ENCODE data around the gene IFFO2.

Gene IFFO2

DNA sequence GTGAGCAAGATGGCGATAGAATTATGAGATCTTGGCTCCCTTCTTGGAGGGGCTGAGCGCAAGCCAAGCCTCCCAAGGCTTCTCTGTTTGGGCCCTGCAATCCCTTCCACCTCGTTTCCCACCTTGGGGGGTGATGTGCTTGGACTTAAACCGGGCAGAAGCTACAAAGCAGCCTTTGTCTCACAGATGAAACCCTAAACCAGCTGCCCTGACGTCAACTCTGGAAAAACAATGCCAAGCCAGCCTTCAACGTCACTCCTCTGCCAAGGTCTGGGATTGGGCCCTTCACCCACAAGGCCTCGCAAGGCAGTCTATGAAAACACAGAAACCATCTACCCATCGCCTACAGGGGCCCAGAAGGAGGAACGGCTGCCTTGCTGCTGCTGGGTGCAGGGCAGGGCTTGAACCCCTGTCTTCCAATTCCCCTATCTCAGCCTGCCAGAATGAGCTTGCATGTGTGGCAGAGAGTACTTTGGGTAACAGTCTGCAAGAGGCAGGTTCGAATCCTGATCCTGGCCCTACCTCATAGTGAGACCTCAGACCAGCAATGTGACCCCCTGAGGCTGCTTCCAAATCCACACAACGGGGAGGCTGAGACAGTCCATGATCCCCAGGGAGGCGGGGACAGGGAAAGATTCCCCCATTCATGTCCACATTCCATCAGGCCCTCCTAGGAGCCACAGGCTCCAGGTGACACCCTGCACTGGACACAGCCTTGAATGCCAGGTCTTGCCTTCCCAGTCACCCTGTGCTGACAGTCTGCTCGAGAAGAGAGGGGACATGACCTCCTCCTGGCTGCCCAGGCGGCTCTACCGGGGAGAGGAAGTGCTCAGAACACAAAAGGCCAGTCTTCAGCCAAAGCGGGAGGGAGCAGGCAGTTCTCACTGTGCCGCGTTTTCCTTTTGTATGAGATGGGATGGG is 15.0 kb downstream of the IFFO2 start:
- H3K27ac ChIP-seq, result 0 out of 2 replicates have a peak overlapping the region, but pooled peaks have one; percentile 13
- TF ChIP-seq ZFX (IDR thresholded peaks at IDR 0.05; ENCODE audit: borderline replicate concordance), result no peak
- TF ChIP-seq, protein P1, sequence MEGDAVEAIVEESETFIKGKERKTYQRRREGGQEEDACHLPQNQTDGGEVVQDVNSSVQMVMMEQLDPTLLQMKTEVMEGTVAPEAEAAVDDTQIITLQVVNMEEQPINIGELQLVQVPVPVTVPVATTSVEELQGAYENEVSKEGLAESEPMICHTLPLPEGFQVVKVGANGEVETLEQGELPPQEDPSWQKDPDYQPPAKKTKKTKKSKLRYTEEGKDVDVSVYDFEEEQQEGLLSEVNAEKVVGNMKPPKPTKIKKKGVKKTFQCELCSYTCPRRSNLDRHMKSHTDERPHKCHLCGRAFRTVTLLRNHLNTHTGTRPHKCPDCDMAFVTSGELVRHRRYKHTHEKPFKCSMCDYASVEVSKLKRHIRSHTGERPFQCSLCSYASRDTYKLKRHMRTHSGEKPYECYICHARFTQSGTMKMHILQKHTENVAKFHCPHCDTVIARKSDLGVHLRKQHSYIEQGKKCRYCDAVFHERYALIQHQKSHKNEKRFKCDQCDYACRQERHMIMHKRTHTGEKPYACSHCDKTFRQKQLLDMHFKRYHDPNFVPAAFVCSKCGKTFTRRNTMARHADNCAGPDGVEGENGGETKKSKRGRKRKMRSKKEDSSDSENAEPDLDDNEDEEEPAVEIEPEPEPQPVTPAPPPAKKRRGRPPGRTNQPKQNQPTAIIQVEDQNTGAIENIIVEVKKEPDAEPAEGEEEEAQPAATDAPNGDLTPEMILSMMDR (IDR thresholded peaks at IDR 0.05), result no peak

DNA sequence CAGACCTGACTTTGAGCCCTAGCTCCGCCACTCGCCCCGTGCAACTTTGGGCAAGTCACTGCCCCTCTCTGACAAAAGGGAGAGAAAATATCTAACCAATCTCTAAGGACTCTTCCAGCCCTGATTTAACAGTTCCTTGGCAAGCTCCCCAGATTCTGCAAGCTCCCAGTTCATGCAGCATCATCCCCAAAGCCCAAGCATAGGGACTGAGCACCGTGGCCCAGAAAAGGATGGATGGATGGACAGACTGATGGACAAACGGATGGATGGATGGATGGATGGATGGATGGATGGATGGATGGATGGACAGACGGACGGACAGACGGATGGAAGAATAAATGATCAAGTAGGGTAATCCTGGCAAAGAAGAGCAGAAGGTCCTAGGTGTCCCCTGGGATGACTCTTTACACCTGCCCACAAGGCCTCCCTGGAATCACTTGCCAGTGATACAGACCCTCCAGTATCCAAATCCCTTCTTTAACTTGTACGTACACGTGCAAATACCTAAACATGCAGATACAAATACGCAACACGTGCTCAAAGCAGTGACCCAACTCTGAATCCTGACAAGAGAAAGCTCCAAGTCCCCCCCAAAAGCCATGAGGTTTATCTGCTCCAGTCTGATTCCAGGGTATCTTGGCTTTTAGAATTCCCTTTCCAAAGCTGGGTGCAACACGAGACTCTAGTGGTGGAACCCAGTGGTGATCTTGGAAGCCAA is 16.0 kb downstream of the IFFO2 start:
- H3K27ac ChIP-seq, result no peak overlapping the region
- TF ChIP-seq, protein P1 (IDR thresholded peaks at IDR 0.05), result no peak
- no peak for TF ChIP-seq ZFX (IDR thresholded peaks at IDR 0.05; ENCODE audit: borderline replicate concordance)

DNA sequence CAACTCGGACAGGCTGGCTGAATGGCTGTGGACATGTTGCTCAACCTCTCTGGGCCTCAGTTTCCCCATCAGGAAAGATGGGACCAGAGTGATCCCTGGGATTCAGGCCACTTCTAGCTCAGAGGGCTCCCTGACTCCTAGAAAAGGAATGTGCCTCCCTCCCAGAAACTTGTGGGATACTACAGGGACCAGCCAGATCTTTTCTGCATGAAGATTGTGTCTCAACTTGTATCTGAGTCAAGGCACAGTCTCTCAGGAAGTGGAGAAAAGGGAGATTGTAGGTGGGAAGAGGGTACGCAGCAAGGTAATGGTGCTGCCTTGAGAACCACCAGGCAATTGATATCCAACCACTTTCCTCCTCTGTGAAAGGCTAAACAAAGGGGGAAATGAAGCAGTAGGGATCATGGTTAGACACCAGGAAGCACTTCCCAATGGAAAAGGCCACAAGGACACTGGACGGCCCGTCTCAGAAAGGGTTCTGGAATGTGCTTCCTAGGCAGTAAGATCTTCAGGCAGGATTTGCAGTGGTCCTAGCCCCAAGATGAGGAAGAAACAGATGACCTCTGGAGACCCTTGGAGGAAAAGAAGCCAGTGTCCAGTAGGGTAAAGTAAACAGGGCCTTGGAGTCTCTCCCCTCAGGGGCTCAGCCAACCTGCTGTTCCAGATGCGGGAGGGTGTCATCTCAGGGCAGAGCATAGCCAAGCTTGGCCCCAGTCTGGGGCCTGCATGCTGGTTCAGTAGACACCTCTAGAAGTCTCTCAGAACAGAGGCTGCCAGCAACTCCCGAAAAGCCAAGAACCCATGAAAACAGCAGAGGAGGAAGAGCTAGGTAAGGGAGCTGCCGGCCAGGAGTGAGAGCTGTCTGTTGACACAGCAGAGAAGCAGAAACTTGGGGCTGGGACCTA is 16.8 kb downstream of the IFFO2 start:
- no peak overlapping the region for H3K27ac ChIP-seq
- no peak for TF ChIP-seq ZFX (IDR thresholded peaks at IDR 0.05; ENCODE audit: borderline replicate concordance)
- TF ChIP-seq, protein P1 (IDR thresholded peaks at IDR 0.05), result no peak

DNA sequence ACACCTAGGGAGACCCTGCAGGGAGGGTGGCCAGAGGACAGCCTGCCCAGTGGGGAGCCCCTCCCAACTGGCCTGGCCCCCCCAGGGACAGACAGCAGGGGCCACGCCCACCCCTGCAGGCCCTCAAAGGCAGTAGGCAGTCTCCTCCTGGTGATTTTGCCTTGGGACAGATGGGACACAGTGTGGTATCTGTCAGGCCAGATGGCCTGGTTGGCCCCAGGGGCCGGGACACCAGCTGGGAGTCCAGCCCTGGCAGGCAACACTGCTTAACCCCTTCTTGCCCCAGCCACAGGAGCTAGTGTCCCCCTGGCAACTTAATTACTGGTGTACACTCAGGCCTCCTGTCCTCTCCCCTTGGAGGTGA is 17.8 kb downstream of the IFFO2 start:
- TF ChIP-seq ZFX (IDR thresholded peaks at IDR 0.05; ENCODE audit: borderline replicate concordance), result no peak
- TF ChIP-seq, protein P1 (IDR thresholded peaks at IDR 0.05), result no peak

DNA sequence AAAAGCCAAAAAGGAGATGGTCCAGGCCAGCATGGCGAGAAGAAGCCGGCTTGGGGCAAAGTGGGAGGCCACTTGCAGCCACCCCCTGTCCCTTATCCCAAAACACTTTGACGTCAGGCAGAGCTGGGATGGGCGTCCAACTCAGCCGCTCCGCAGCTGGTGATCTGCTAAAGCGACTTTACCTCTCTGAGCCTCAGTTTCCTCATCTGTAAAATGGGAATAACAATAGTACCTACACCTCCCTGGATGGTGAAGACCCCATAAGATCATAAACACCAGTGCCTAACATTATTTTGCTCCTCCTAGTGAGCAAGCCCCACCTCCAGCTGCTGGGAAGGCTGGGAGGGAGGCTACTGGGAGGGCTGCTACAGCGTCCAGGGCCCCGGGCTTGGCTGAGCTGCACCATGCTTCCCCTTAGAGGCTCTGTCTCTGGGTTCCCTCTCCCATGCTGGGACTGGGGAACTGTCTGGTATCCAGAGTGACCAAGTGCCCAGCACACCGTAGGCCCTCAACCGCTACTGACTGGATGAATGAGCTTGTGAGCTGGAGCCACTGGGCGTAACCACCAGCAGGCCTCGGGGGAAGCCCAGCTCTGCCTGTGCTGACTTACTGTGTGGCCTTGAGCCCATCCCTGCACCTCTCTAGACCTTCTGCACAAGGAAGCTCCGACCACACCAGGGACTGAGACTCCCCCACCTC is 18.3 kb downstream of the IFFO2 start:
- no peak overlapping the region for H3K27ac ChIP-seq
- TF ChIP-seq, protein P1 (IDR thresholded peaks at IDR 0.05), result no peak
- no peak for TF ChIP-seq ZFX (IDR thresholded peaks at IDR 0.05; ENCODE audit: borderline replicate concordance)

More for the DNA sequence above, 17.8 kb downstream of the IFFO2 start:
- no peak overlapping the region for H3K27ac ChIP-seq

DNA sequence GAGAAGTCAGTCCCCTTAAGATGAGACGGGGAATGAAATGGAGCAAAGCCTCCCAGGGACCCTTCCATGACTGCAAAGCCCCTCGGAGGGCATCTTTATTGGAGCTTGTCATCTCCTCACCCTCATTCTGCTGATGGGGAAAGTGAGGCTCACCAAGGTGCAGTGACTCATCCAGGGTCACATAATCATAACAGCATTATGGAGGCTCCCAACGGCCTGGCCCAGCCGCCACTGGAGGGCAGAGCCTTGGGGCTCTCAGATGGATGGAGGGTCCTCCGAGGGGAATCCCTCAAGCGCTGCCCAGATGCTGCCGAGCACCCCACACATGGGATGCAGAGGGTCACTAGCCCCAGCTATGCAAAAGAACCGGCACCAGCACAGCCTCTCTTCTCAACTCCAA is 18.9 kb downstream of the IFFO2 start:
- TF ChIP-seq, protein P1 (IDR thresholded peaks at IDR 0.05), result no peak
- no peak for TF ChIP-seq ZFX (IDR thresholded peaks at IDR 0.05; ENCODE audit: borderline replicate concordance)

More for the DNA sequence above, 18.9 kb downstream of the IFFO2 start:
- H3K27ac ChIP-seq, result no peak overlapping the region

Data from 22Rv1 (cell line).